ENCODE data around the gene ETNK1. TPM values are rescaled to one million over a fixed set of nuclear protein-coding genes. Genes with fewer than 3 reads are reported as not detected.

The ETNK1 gene, protein sequence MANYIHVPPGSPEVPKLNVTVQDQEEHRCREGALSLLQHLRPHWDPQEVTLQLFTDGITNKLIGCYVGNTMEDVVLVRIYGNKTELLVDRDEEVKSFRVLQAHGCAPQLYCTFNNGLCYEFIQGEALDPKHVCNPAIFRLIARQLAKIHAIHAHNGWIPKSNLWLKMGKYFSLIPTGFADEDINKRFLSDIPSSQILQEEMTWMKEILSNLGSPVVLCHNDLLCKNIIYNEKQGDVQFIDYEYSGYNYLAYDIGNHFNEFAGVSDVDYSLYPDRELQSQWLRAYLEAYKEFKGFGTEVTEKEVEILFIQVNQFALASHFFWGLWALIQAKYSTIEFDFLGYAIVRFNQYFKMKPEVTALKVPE
- total RNA-seq (2022; extraction: Qiagen RNA extraction), result 29.4 to 34.1 TPM (median 32.7 TPM) in 5 replicates

DNA sequence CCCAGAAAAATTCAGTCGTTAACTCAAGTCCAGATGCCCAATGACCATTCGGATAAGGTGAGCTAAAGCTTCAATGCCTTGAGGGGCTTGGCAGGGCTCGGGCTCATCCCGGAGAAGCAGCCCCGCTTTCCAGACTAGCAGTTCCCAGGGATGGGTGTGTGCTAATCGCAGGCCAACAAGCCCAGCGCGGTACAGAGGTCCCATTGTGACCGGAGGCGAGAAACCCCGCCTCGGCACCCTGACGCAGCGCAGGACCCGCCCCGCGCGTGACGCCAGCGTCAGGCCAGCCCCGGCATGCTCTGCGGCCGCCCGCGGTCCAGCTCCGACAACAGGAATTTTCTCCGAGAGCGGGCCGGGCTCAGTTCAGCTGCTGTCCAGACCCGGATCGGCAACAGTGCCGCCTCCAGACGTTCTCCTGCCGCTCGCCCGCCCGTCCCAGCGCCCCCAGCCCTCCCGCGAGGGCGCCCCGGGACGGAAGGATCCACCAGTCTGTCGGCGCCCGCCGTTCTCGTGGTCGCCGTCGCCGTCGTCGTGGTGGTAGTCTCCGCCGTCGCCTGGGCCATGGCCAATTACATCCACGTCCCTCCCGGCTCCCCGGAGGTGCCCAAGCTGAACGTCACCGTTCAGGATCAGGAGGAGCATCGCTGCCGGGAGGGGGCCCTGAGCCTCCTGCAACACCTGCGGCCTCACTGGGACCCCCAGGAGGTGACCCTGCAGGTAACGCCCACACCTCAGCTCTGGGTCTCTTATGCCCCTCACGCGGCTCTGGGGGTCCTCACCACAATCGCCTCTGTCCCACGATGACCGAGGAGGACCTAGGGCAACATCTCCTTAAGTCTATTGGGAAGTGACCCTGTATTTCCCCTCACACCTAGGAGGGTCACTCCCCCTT is at the start of gene ETNK1:
TSS of gene ETNK1 (plus strand) at position 302 of the 892 bp plus-strand sequence. CDS start at position 562, 260 bp downstream.

Other genes starting within 250 kb of the ETNK1 start
- gene C2CD5, start 80.6 kb upstream of the ETNK1 start, total RNA-seq (2022; extraction: Qiagen RNA extraction), result 10.0 to 13.6 TPM (median 12.8 TPM) in 5 replicates